Skeletal muscle satellite cell (primary cell): ENCODE data around the gene PTPRT. TPM values are rescaled to one million over a fixed set of nuclear protein-coding genes. Genes with fewer than 3 reads are reported as not detected.

Source experiments
- H3K27me3 ChIP-seq: 2 replicates; pipeline ENCODE4 v1.7.0; 2013; ENCODE audit warnings: low read length; ENCODE audit not compliant: control insufficient read depth, insufficient read depth
- H3K36me3 ChIP-seq: 2 replicates; pipeline ENCODE4 v1.7.0; 2013; ENCODE audit warnings: mild to moderate bottlenecking, control low read depth, low read length; ENCODE audit not compliant: insufficient read depth
- H3K4me1 ChIP-seq: 2 replicates; pipeline ENCODE4 v1.7.0; 2013; ENCODE audit warnings: low read length; ENCODE audit not compliant: control insufficient read depth, insufficient read depth
- H3K4me2 ChIP-seq: 2 replicates; pipeline ENCODE4 v1.7.0; 2013; ENCODE audit warnings: mild to moderate bottlenecking, low read length
- H3K4me3 ChIP-seq: 2 replicates; pipeline ENCODE4 v1.7.0; 2013; ENCODE audit warnings: low read length
- H3K9ac ChIP-seq: 2 replicates; pipeline ENCODE4 v1.7.0; 2013; ENCODE audit warnings: mild to moderate bottlenecking, low read depth, low read length, moderate library complexity
- H3K9me3 ChIP-seq: replicated peaks from 2 replicates; pipeline ENCODE4 v1.7.0; 2013; ENCODE audit warnings: mild to moderate bottlenecking, control low read depth, low read length
- small RNA-seq: library from RNA; depleted of rRNA; stranded (forward); fragments of <200 nt; gene quantifications from one replicate; pipeline ENCODE3, GENCODE V24; 2012

Gene PTPRT

GRCh38 chr20:42024653-42025052, 1165.1 kb downstream of the PTPRT start:
- H3K9me3 ChIP-seq: no peaks in the 10 kb centered on the region

More at GRCh38 chr20:42024653-42025052, 1165.1 kb downstream of the PTPRT start:
- Histone ChIP-seq H3K4me2 (no peak overlapping the region), H3K27me3 (no peaks in the 10 kb centered on the region), H3K4me1 (no peaks in the 10 kb centered on the region), H3K36me3 (no peaks in the 10 kb centered on the region), H3K4me3 (no peak overlapping the region), H3K9ac (no peak overlapping the region)

Small RNA genes lying within 50 kb of the gene (small RNA-seq; reads per million reads assigned to genes)
- not detected for gene RN7SKP100
